A673 (cell line): ENCODE measurements around the gene DHRS3.

ENCODE experiments used
- EZH2 ChIP-seq: fragments of 200-600 bp; sonication (generic); IDR thresholded peaks from 2 replicates; pipeline ENCODE4 v1.6.1; 2017; ENCODE audit warnings: borderline replicate concordance, low read depth, mild to moderate bottlenecking, mixed read lengths, antibody characterized with exemption, low read length; ENCODE audit not compliant: poor library complexity, severe bottlenecking
- TF ChIP-seq, protein P1 (sequence below): fragments of 300-800, 200-600 bp; sonication (generic); conservative IDR thresholded peaks from 2 replicates; pipeline ENCODE4 v1.5.1; 2017; ENCODE audit warnings: low read depth, mild to moderate bottlenecking, antibody characterized with exemption, low read length, moderate library complexity, mixed read lengths

DNA sequence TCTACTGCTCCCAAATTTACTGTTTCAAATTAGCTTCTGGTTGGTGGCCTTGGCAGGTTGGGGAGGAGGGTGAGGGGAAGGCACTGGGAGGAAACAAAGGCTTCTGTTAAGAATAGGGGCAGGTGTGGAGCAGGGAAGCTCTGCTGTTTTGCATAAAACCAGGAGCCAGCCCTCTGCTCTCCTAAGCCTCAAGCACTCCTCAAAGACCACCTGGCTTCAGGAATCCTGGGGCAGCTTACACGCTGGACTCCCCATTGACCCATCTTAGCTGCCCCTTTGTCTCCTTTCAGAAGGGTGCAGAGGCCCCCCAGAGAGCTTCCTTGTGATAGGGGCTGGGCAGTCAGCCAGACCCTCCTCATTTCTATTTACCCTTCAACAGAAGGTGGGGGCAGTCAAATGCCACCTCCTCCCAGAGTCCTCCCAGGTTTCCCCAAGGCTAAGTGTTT lies 11.5 kb upstream of the DHRS3 start:
- TF ChIP-seq, protein P1, sequence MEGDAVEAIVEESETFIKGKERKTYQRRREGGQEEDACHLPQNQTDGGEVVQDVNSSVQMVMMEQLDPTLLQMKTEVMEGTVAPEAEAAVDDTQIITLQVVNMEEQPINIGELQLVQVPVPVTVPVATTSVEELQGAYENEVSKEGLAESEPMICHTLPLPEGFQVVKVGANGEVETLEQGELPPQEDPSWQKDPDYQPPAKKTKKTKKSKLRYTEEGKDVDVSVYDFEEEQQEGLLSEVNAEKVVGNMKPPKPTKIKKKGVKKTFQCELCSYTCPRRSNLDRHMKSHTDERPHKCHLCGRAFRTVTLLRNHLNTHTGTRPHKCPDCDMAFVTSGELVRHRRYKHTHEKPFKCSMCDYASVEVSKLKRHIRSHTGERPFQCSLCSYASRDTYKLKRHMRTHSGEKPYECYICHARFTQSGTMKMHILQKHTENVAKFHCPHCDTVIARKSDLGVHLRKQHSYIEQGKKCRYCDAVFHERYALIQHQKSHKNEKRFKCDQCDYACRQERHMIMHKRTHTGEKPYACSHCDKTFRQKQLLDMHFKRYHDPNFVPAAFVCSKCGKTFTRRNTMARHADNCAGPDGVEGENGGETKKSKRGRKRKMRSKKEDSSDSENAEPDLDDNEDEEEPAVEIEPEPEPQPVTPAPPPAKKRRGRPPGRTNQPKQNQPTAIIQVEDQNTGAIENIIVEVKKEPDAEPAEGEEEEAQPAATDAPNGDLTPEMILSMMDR: no peak
- TF ChIP-seq EZH2: no peak
